K562 (cell line): ENCODE measurements around the gene NASP. TPM values are rescaled to one million over a fixed set of nuclear protein-coding genes. Genes with fewer than 3 reads are reported as not detected.

Experiments used
- ARID1B ChIP-seq: fragments of 450-650 bp; IDR thresholded peaks from 2 replicates; pipeline ENCODE4 v1.6.1; 2016; ENCODE audit warnings: antibody characterized with exemption, mild to moderate bottlenecking, inconsistent platforms
- CREM ChIP-seq: IDR thresholded peaks from 2 replicates; pipeline ENCODE4 v1.6.1; 2014; ENCODE audit warnings: antibody characterized with exemption, low read depth
- FOXM1 ChIP-seq, 2 experiments: fragments of 450-650 bp in 1 of 2; sonication (generic) in 1 of 2; formaldehyde crosslinking in 1 of 2; IDR thresholded peaks; 2 replicates each; pipeline versions ENCODE4 v1.6.1 to v1.9.0; 2017 to 2022; ENCODE audit warnings: low read depth in 2 of 2, mild to moderate bottlenecking in 2 of 2, missing genetic modification reagents in 1 of 2, moderate library complexity in 1 of 2
- FUS ChIP-seq: fragments of 200-400 bp; formaldehyde crosslinking; optimal IDR thresholded peaks from 2 replicates; pipeline ENCODE3; 2017; ENCODE audit warnings: low read depth, low read length
- PPARD ChIP-seq: fragments of 250-450 bp; sonication (Bioruptor Pico); IDR thresholded peaks from 2 replicates; pipeline ENCODE4 v1.8.0; 2022; ENCODE audit warnings: inconsistent platforms, mild to moderate bottlenecking, moderate library complexity
- RAD21 ChIP-seq, 2 experiments: fragments of 250-450 bp in 1 of 2; fragments of 450-650 bp in 1 of 2; sonication (Bioruptor Pico) in 1 of 2; formaldehyde crosslinking in 1 of 2; IDR thresholded peaks in 1 of 2; conservative IDR thresholded peaks in 1 of 2; 2 replicates each; pipeline versions ENCODE4 v1.4.0 to v1.8.0; 2020 to 2022; ENCODE audit warnings: mild to moderate bottlenecking in 2 of 2, moderate library complexity in 1 of 2
- SAFB ChIP-seq: fragments of 200-400 bp; formaldehyde crosslinking; IDR thresholded peaks from 2 replicates; pipeline ENCODE4 v1.6.1; 2017; ENCODE audit warnings: low read depth, low read length, borderline replicate concordance
- XRCC5 ChIP-seq: fragments of 200-400 bp; formaldehyde crosslinking; IDR thresholded peaks from 2 replicates; pipeline ENCODE4 v1.6.1; 2017; ENCODE audit warnings: low read depth, mild to moderate bottlenecking, low read length
- ZNF551 ChIP-seq: fragments of 250-450 bp; sonication (Bioruptor Pico); IDR thresholded peaks from 2 replicates; pipeline ENCODE4 v1.5.0; 2021; ENCODE audit warnings: mild to moderate bottlenecking, moderate library complexity
- polyA plus RNA-seq, 8 experiments: library from polyadenylated mRNA; depleted of rRNA in 4 of 8; stranded (reverse) in 5 of 8; unstranded in 3 of 8; fragments of >200 nt; fragmentation: Nextera tagmentation in 2 of 8; fragmentation: Illumina TruSeq in 1 of 8; extraction: Ambion mirVana in 2 of 8; extraction: Trizol in 1 of 8; gene quantifications; 2 replicates each; pipeline versions ENCODE4 v1.2.1 to v1.2.3, GENCODE V29; 2011 to 2014; ENCODE audit warnings: inconsistent platforms in 1 of 8, missing spikeins in 1 of 8
- total RNA-seq, 7 experiments: library from RNA; depleted of rRNA in 6 of 7; stranded (reverse); fragments of >200 nt in 6 of 7; fragmentation: Illumina TruSeq in 2 of 7; extraction: Trizol in 2 of 7; gene quantifications; 2 replicates each; pipeline versions ENCODE4 v1.2.1 to v1.2.3, GENCODE V29; 2011 to 2021; ENCODE audit warnings: low replicate concordance in 1 of 7
- TF ChIP-seq, protein P1 (sequence below): sonication (generic); formaldehyde crosslinking; IDR thresholded peaks from 2 replicates; pipeline ENCODE4 v1.8.1; 2023; ENCODE audit warnings: mild to moderate bottlenecking, missing genetic modification reagents
- TF ChIP-seq, protein P2 (sequence below): conservative IDR thresholded peaks from 2 replicates; pipeline ENCODE4 v1.6.1; 2011; ENCODE audit warnings: low read depth, mild to moderate bottlenecking, low read length; ENCODE audit not compliant: control insufficient read depth
- TF ChIP-seq, protein P3 (sequence below): sonication (generic); formaldehyde crosslinking; IDR thresholded peaks from 2 replicates; pipeline ENCODE4 v1.8.0; 2023; ENCODE audit warnings: mild to moderate bottlenecking, missing genetic modification reagents
- TF ChIP-seq, protein P4 (sequence below): sonication (generic); formaldehyde crosslinking; IDR thresholded peaks from 2 replicates; pipeline ENCODE4 v1.8.1; 2022; ENCODE audit warnings: missing genetic modification reagents
- TF ChIP-seq, protein P5 (sequence below): sonication (generic); formaldehyde crosslinking; IDR thresholded peaks from 2 replicates; pipeline ENCODE4 v1.8.1; 2023; ENCODE audit warnings: mild to moderate bottlenecking, missing genetic modification reagents, moderate library complexity

NASP gene
- total and polyA plus RNA-seq, 9 of the 15 experiments (the other 6 are each of a cell fraction or from before 2014, with no cell fraction given), result 199 to 578 (median 419) TPM

DNA sequence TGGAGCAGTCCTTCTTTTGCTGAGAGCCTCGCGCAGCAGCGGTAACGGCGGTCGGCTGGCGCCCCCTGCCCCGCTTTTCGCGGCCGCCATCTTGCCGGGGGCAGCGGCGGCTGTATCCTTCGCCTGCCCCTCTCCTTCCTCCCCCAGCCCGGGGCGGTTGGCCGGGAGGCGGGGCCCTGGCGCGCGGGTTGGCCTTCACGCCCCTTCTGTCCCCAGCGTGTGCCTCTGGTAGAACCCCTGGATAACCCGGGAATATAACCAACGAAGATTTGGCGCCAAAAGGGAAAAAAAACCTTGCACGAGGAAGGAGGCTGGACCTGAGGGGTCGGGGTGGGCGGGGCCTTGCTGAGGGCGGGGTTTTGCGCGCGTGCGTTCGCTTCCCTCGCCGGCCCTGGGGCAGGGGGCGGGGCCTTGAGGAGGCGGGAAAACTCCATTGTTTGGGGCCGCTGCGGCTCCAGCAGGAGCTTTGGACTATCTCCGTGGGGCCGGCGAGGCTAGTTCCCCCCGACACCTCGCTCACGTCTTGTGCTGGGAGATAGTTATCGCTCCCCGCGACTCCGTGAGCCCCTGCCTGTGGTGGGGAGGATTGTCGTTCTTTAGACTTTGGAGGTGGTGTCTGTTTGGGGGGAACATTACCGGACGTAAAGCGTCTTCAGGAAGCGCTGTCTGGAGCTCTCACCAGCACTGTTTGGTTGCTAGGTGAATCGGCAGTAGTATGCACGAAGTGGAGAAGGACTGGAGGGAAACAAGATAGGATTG, 689 bp downstream of the NASP start (continued):
- TF ChIP-seq, protein P1, sequence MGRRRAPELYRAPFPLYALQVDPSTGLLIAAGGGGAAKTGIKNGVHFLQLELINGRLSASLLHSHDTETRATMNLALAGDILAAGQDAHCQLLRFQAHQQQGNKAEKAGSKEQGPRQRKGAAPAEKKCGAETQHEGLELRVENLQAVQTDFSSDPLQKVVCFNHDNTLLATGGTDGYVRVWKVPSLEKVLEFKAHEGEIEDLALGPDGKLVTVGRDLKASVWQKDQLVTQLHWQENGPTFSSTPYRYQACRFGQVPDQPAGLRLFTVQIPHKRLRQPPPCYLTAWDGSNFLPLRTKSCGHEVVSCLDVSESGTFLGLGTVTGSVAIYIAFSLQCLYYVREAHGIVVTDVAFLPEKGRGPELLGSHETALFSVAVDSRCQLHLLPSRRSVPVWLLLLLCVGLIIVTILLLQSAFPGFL (CRISPR knock-in tag), result no peak
- TF ChIP-seq FOXM1 (IDR thresholded peaks at IDR 0.05; ENCODE audit: low read depth) (no peak), FOXM1 (CRISPR knock-in tag; IDR thresholded peaks at IDR 0.05; ENCODE audit: low read depth) (peak; percentile 93; the same call in 1 of the 2 replicates), PPARD (CRISPR knock-in tag) (no peak), SAFB (0 out of 2 replicates have a peak, but pooled peaks have one; percentile 14), ZNF551 (CRISPR knock-in tag) (no peak), XRCC5 (no peak), RAD21 (CRISPR knock-in tag; conservative IDR thresholded peaks at IDR 0.05 in 1 of 2, IDR thresholded peaks at IDR 0.05 in 1 of 2) (peak; percentile 12 to 38; a peak in 2 of 4 replicates), FUS (peak; percentile 98), ARID1B (no peak), CREM (no peak)
- TF ChIP-seq, protein P2, sequence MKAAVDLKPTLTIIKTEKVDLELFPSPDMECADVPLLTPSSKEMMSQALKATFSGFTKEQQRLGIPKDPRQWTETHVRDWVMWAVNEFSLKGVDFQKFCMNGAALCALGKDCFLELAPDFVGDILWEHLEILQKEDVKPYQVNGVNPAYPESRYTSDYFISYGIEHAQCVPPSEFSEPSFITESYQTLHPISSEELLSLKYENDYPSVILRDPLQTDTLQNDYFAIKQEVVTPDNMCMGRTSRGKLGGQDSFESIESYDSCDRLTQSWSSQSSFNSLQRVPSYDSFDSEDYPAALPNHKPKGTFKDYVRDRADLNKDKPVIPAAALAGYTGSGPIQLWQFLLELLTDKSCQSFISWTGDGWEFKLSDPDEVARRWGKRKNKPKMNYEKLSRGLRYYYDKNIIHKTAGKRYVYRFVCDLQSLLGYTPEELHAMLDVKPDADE, result peak; percentile 65
- TF ChIP-seq, protein P3, sequence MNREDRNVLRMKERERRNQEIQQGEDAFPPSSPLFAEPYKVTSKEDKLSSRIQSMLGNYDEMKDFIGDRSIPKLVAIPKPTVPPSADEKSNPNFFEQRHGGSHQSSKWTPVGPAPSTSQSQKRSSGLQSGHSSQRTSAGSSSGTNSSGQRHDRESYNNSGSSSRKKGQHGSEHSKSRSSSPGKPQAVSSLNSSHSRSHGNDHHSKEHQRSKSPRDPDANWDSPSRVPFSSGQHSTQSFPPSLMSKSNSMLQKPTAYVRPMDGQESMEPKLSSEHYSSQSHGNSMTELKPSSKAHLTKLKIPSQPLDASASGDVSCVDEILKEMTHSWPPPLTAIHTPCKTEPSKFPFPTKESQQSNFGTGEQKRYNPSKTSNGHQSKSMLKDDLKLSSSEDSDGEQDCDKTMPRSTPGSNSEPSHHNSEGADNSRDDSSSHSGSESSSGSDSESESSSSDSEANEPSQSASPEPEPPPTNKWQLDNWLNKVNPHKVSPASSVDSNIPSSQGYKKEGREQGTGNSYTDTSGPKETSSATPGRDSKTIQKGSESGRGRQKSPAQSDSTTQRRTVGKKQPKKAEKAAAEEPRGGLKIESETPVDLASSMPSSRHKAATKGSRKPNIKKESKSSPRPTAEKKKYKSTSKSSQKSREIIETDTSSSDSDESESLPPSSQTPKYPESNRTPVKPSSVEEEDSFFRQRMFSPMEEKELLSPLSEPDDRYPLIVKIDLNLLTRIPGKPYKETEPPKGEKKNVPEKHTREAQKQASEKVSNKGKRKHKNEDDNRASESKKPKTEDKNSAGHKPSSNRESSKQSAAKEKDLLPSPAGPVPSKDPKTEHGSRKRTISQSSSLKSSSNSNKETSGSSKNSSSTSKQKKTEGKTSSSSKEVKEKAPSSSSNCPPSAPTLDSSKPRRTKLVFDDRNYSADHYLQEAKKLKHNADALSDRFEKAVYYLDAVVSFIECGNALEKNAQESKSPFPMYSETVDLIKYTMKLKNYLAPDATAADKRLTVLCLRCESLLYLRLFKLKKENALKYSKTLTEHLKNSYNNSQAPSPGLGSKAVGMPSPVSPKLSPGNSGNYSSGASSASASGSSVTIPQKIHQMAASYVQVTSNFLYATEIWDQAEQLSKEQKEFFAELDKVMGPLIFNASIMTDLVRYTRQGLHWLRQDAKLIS (CRISPR knock-in tag), result peak; percentile 87
- TF ChIP-seq, protein P4, sequence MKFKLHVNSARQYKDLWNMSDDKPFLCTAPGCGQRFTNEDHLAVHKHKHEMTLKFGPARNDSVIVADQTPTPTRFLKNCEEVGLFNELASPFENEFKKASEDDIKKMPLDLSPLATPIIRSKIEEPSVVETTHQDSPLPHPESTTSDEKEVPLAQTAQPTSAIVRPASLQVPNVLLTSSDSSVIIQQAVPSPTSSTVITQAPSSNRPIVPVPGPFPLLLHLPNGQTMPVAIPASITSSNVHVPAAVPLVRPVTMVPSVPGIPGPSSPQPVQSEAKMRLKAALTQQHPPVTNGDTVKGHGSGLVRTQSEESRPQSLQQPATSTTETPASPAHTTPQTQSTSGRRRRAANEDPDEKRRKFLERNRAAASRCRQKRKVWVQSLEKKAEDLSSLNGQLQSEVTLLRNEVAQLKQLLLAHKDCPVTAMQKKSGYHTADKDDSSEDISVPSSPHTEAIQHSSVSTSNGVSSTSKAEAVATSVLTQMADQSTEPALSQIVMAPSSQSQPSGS (CRISPR knock-in tag), result peak; percentile 8; the same call in 1 of the 2 replicates
- TF ChIP-seq, protein P5, sequence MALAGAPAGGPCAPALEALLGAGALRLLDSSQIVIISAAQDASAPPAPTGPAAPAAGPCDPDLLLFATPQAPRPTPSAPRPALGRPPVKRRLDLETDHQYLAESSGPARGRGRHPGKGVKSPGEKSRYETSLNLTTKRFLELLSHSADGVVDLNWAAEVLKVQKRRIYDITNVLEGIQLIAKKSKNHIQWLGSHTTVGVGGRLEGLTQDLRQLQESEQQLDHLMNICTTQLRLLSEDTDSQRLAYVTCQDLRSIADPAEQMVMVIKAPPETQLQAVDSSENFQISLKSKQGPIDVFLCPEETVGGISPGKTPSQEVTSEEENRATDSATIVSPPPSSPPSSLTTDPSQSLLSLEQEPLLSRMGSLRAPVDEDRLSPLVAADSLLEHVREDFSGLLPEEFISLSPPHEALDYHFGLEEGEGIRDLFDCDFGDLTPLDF (CRISPR knock-in tag), result peak; percentile 92
